HG03469 (cell line): ENCODE measurements around the gene MOK.

Source experiments
- ATAC-seq: cut with Tn5 transposase; IDR thresholded peaks from one replicate; pipeline ENCODE4 v1.9.1; 2021; ENCODE audit warnings: mild to moderate bottlenecking, moderate library complexity, moderate number of reproducible peaks; ENCODE audit not compliant: unreplicated experiment

The MOK gene

GRCh38 chr14:102285106-102285505 lies 19.9 kb downstream of the MOK start:
- ATAC-seq, result no peak

GRCh38 chr14:102283631-102284129 lies 21.3 kb downstream of the MOK start:
- ATAC-seq, result no peak

GRCh38 chr14:102282751-102283465 lies 22.1 kb downstream of the MOK start:
- ATAC-seq, result no peak

GRCh38 chr14:102280376-102280962 lies 24.5 kb downstream of the MOK start:
- no peak for ATAC-seq

- ATAC-seq, result no peak
These were observed 25.1 kb downstream of the MOK start for GRCh38 chr14:102279688-102280348.

GRCh38 chr14:102279282-102279681 lies 25.7 kb downstream of the MOK start:
- ATAC-seq, result no peak

GRCh38 chr14:102278631-102278935 lies 26.4 kb downstream of the MOK start:
- ATAC-seq, result no peak

- no peak for ATAC-seq
These were observed 26.9 kb downstream of the MOK start for GRCh38 chr14:102277874-102278630.

GRCh38 chr14:102275866-102276265 lies 29.1 kb downstream of the MOK start:
- ATAC-seq, result no peak

GRCh38 chr14:102272392-102272791 lies 32.6 kb downstream of the MOK start:
- ATAC-seq, result no peak

- ATAC-seq, result no peak
These were observed 40.2 kb downstream of the MOK start for GRCh38 chr14:102264775-102265174.

GRCh38 chr14:102264355-102264754 lies 40.6 kb downstream of the MOK start:
- ATAC-seq, result no peak

GRCh38 chr14:102262929-102263462 lies 42.0 kb downstream of the MOK start:
- ATAC-seq, result no peak

GRCh38 chr14:102258136-102258535 lies 46.8 kb downstream of the MOK start:
- no peak for ATAC-seq

- no peak for ATAC-seq
These were observed 48.2 kb downstream of the MOK start for GRCh38 chr14:102256716-102257115.

- no peak for ATAC-seq
These were observed 49.4 kb downstream of the MOK start for GRCh38 chr14:102255401-102256190.

GRCh38 chr14:102252834-102253801 lies 51.8 kb downstream of the MOK start:
- no peak for ATAC-seq

- no peak for ATAC-seq
These were observed 53.8 kb downstream of the MOK start for GRCh38 chr14:102251161-102251560.

- ATAC-seq, result no peak
These were observed 54.3 kb downstream of the MOK start for GRCh38 chr14:102250636-102251035.
